HG02981 (cell line): Measurements from ENCODE around the gene MMEL1.
A peak's percentile ranks its signal among the peaks of the same experiment; 100 is the strongest.
"Not testable (repeated sequence)": the region's sequence is repeated elsewhere in the genome, so short reads cannot be mapped to it uniquely, and the experiment has no call there.

Experiments used
- ATAC-seq: cut with Tn5 transposase; IDR thresholded peaks from one replicate; pipeline ENCODE4 v1.9.1; 2021; ENCODE audit warnings: mild to moderate bottlenecking, moderate library complexity; ENCODE audit not compliant: unreplicated experiment

MMEL1 gene

GRCh38 chr1:2578758-2579118 is 54.1 kb downstream of the MMEL1 start:
- no peak for ATAC-seq

GRCh38 chr1:2577565-2578075 is 55.2 kb downstream of the MMEL1 start:
- ATAC-seq, result peak; percentile 28

- ATAC-seq, result no peak
Measured at GRCh38 chr1:2575801-2576663, 56.8 kb downstream of the MMEL1 start.

GRCh38 chr1:2574350-2574749 is 58.5 kb downstream of the MMEL1 start:
- no peak for ATAC-seq

- ATAC-seq, result no peak
Measured at GRCh38 chr1:2573250-2573920, 59.4 kb downstream of the MMEL1 start.

GRCh38 chr1:2571348-2571747 is 61.5 kb downstream of the MMEL1 start:
- ATAC-seq, result no peak

GRCh38 chr1:2570332-2570731 is 62.5 kb downstream of the MMEL1 start:
- no peak for ATAC-seq

- not testable (repeated sequence) for ATAC-seq
Measured at GRCh38 chr1:2569703-2570102, 63.1 kb downstream of the MMEL1 start.

- no peak for ATAC-seq
Measured at GRCh38 chr1:2569060-2569459, 63.8 kb downstream of the MMEL1 start.

- not testable (repeated sequence) for ATAC-seq
Measured at GRCh38 chr1:2568187-2568816, 64.5 kb downstream of the MMEL1 start.

GRCh38 chr1:2567083-2567679 is 65.6 kb downstream of the MMEL1 start:
- no peak for ATAC-seq

GRCh38 chr1:2566101-2567045 is 66.4 kb downstream of the MMEL1 start:
- no peak for ATAC-seq

GRCh38 chr1:2564815-2565374 is 67.9 kb downstream of the MMEL1 start:
- ATAC-seq, result no peak

GRCh38 chr1:2564006-2564814 is 68.6 kb downstream of the MMEL1 start:
- no peak for ATAC-seq

GRCh38 chr1:2563205-2563604 is 69.6 kb downstream of the MMEL1 start:
- no peak for ATAC-seq

GRCh38 chr1:2561898-2562895 is 70.6 kb downstream of the MMEL1 start:
- ATAC-seq, result no peak

GRCh38 chr1:2561446-2561845 is 71.4 kb downstream of the MMEL1 start:
- no peak for ATAC-seq
